CD4-positive, alpha-beta T cell treated with Interleukin-21 for 1 hour (primary cell): ENCODE measurements around the gene ALK.

Experiments
- DNase-seq: peaks from one replicate; pipeline ENCODE4 v3.0.0-alpha.2; 2020

ALK gene

DNA sequence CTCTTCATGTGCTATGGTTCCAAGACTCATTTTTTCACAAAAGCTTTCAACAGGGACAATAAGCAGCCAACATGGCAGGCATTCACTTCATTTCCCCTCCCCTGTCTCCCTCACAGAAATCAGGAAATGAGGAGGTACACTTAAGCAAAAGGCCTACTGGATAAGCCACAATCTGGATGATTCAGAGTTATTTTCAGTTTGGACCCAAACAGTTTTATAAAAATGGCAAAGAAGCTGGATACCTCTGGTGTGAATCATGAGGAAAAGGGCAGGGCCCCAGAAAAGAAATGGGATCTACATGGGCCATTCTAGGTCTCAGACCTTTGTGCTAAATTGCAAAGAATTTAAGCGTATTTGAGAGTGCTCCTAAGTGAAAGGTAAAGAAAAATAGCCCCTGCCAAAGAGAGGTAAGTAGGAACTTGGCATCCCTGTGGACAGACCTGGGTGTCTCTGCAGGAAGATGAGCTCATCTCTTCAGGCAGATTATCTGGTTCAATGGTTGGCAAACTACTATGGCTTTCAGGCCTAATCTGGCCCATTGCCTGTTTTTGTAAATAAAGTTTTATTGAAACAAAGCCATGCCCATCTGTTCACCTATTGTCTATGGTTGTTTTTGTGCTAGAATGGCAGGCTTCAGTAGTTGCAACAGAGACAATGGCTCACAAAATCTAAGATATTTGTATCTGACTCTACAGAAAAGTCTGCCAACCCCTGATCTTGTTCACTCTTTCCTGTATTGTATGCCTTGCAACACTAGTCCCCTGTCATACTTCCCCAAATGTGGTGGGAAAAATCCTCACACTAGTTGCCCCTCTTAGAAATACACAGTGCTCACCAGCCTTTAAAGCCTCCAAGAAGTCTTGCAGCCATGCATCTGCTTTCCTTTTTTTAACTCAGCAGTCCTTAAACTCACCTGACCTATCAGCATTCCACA is 315.0 kb downstream of the ALK start:
- no peak for DNase-seq

DNA sequence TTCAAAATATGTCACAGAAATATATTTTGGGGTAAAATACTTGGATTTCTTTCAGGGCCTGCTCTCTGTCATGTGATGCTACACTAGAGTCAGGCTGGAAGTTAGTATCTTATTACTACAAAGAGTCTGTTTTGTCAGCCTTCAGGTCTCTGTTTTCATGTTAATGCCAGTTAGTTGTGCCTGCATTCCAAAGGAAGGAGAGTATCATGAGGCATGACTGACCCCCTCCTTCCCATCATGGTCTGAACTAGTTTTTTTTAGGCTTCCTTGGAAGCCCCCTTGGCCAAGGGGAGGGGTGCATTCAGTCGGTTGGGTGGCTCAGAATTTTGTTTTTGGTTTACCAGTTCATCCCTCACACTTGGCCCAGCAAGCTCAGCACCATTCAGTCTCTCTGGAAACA is 318.0 kb downstream of the ALK start:
- DNase-seq = no peak

DNA sequence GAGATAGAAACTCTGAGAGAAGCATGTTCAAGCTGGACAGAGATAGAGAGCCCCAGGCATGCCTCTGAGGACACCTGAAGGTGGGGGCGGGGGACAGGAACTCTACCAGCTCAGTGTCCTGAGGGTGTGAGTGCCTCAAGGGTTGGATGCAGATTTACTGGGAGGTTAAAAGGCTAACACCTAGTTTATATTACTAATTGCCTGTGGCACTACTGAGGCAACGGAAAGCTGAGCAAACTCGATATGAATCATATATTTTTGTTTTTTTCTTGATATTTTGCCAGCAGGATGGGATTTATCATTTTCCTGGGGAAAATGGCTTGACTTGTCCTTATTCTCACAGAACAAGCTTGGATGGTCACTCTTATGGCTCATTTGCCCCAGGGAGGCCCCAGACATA is 319.5 kb downstream of the ALK start:
- DNase-seq = no peak

DNA sequence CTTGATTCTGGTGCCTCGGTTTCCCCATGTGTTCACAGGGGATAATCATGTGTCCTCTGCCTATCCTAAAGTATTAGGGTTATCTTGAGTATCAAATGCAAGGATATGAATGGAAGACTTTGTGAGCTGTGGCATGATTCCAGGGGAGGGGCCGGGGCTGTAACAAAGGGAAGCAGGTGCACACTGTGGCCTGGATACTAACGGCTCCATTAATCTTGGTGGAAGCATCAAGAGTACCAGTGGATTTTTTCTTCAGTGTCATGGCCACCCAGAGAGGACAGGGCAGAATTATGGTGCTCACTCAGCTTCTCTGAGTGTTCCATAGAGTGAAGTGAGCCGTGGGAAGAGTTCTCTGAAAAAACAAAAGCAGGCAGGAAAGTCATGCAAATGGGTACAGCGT is 320.1 kb downstream of the ALK start:
- no peak for DNase-seq

DNA sequence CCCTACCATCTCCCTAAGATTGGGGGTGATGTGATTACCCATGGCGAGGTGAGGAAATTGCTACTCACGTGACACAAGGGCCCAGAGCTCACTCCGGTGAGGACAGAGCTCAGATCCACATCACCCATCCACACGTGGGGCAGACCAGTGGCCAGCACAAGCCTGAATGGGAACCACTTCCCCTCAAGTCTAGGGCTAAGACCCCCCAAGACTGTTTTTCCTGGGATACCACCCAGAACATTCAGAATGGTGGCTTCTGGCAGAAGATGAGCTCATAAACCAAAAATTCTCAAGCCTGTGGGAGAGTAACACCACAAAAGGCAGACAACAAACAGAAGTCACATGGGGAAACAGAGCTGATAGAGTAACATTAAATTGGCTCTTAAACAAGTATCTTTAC is 321.4 kb downstream of the ALK start:
- no peak for DNase-seq

DNA sequence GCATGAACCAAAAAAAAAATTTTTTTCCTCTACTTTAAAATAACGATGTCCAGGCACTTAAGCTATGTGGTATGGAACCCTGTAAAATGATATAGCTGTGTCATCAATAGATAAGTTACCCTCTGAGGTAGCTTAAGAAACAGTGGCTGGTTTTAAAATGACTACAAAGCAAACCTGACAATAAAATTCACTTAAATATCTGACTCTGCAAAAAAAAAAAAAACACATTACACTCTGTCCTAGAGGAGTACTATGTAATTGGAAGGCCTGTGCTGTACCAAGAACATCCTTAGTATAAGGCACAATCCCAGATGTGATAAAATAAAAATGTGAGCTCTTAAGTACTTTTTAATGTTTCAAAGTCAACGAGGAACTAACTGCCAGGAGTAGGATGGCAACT is 322.4 kb downstream of the ALK start:
- no peak for DNase-seq

DNA sequence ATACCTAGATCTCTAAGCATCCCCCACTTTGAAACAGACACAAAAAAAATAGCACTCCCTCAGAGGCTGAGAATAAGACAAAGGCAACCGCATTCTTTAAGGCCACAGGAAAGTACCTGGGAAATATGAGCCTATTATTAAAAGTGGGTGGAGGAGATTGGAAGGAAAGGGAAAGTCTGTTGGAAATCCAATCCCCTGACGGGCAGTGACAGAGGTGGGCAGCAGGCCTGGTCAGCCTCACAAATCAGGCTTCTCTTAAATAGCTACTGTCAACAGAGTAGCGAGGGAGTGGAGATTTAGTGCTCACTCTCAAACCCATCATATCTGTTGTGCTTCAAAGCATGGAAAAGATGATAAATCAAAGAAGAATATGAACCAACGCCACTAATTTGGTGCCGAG is 324.4 kb downstream of the ALK start:
- DNase-seq = no peak

DNA sequence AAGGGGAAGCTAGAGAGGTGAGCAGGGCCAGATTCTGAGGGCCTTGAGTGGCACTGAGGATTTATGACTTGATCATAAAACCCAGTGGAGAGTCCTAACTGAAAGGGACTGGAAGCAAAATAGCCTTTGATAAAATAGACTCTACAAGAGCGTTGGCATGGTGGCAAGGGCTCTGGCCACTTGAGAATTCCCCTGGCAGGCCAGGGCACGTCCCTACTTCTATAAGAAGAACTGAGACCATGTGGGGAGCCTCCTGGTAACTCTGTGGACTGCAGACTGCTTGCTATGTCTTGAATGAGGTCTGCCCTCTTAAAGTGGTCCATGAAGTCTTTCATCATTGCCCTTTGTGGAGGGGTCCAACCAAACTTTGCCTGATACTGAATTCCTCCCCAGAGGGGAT is 324.8 kb downstream of the ALK start:
- no peak for DNase-seq

DNA sequence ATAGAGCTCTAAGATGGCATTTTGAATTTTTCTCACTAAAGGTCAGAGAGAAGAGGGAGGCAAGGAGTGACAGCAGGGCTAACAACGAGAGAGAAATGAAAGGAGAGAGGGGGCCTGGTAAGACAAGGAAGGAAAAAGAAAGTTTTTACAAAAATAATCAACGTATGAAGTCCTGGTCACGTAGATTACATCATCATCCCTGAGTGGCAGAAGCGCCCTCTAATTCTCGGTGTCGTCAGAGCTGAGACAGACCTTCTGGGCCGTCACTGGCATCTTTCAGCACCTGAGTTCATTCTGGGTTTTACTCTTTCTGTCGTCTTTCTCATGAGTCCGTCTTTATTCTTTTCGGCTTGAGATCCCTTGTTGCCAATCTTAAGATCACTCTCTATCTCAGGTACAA is 329.8 kb downstream of the ALK start:
- DNase-seq = no peak

DNA sequence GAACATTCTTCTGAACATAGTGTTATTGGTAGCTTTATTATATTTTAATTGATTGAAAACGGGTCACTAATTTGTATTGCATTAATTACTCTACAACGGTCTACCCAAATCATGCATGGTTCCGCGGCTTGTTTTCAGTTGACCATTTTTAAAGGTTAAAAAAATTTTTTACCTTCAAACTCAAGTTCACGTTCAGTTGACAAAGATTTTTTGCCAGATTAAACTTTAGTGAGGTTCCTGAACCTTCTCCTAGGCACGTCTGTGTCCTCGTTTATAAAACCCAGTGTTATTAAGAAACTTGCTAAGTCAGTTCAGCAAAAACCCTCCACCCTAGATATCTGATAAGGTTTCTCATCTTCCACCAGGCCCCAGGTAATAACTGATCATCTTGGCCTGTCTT is 331.2 kb downstream of the ALK start:
- no peak for DNase-seq

DNA sequence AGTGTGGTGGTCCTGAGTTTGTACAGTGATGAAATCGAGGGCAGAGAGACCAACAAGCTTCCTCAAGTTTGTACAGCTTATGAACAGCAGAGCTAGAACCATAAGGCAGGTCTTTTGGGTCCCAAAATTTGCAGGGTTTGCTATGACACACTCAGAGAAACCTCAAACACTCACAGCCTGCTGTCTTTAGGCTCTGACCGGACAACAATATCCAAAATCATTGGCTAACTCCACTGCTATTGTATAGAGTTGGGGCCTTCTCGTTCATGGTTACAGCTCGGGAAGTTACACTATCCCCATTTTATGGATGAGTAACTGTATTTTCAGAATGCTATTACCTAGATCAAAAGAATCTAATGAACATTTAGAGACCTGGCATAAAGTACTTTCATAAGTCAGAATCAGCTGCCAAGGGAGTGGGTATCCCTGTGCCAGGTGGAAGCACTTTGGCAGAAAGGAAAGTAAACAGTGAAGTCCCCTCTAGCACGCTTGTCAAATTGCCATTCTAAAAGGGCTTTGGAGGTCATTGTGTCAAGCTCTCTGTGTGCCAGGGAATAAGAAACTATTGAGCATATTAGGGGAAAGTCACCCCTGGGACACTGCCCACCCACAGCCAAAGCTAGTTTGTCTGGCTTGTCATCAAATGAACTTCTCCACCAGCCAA is 331.8 kb downstream of the ALK start:
- no peak for DNase-seq

DNA sequence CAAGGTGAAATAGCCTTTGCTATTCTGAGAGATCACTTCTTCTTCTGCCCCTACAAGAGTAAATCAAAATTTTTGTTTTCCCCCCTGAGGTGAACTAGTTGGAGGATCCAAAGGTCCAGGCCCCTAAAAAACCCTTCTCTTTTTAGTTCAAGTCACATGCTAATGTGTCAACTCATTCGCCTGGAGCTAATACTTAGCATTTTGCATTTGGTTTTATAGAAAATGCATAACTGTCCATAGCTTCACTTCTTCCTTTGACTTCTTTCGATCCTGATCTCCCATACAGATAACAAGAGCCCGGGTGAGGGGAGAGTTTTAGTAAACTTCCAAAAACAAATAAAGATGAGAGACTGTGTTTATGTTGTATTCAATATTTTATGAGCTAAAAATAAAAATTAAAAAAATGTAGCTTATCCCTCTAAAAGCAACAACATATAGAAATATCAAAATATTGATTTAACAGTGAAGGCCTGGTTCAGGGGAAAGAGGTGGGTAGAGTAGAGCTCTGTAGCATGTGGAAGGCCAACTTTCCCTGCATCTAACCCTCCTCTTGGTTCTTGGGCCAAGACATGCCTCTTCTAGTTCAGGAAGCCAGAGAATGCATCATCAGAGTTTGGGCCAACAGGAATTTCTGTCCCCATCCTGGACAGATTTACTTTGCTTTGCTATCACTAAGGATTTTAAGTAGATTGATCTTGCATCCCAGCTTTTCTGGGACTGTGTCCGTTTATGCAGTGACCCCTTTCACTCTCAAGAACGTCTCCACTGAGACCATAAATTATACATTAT is 333.8 kb downstream of the ALK start:
- no peak for DNase-seq

DNA sequence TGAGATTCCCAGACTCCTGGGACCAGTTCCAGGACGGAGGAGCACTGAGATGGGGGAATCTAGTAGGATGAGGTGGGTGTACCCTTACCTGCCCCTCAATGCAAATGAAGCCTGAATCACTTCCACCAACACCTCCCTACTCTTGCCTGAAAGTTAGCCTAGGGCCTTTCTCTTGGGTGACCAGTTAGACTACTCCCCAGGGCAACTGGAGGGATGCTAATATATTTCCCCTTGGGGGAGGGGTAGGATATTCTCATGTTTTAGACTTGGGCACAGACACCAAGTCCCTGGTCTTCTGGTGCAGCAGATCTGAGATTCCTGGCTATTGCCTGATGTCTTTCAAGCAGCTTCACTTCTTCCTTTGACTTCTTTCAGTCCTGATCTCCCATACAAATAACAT is 334.5 kb downstream of the ALK start:
- DNase-seq = no peak

DNA sequence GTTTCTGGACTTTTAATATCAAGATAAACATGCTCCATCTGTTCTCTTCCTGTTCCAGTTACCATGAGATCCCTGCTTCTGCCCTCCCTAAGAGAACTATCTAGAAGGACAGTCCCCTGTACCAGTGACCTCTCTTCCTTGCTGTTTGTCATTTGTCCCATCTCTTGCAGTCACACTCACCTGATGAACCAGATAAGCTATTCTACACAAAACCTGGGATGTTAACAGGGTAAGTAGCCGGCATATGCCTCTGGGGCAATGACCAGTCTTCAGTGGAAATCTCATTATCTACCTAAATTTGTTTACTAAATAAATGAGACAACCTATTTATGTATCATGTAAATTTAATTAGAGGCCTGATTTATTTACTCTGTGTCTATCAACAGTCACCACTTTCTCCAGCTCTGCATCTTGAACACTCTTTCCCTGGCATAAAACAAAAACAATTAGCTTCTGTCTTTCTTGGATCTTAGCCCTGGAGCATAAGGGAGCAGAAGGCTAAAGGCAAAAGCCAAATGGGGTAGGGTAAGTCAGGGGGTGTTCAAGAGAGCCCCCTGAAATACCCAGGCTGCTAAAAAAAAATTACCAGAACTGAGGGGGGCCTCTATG is 337.7 kb downstream of the ALK start:
- DNase-seq = no peak

DNA sequence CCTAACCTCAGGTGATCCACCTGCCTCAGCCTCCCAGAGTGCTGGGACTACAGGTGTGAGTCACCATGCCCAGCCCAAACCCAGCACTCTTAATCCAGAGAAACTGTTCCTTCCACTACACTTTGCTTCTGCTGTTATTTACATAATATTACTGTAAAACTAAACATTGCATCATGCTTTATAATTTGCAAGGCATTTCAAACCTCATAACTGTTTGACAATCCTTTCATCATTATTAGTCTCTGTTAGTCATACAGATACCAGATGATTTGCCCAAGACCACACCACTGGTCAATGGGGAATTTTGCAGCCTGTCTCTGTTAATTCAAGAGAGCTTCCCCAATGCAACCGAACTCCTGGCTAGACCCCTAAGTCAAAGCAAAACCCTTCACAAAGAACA is 338.3 kb downstream of the ALK start:
- no peak for DNase-seq

DNA sequence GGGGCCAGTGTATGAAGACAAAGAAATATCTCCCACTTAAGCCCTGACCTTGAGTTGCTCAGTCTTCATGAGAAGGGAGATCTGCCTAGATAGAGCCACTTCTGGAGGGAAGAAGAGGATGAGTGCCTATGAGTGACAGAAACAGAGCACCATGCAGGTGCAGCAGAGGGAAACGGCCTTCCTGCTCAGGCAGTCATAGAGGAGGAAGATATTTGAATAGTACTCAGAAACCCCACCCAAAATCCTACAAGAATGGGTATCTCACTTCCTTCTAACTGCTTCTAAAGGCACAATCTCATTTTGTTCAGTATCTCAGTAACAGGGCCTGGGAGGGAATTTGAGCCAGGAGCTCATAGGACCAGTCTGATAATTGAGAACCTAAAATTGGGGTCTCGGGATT is 339.3 kb downstream of the ALK start:
- DNase-seq = no peak

DNA sequence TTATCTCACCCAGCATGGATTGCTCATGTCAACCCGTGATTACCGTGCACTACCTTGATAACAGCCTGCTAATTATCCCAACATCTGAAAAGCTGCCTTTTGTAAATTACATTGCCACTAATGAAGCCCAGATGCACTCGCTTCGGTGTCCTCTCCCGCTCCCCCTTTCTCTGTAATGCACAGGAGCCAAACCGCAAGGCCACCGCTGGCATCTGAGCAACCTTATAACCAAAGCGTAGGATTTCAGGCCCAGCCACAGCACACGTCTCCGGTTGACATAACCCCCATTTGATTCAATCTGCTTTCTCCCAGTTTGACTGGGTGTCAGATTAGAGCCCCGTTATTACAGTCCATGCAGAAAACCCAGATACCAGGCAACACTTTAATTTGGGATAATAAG is 341.2 kb downstream of the ALK start:
- no peak for DNase-seq

DNA sequence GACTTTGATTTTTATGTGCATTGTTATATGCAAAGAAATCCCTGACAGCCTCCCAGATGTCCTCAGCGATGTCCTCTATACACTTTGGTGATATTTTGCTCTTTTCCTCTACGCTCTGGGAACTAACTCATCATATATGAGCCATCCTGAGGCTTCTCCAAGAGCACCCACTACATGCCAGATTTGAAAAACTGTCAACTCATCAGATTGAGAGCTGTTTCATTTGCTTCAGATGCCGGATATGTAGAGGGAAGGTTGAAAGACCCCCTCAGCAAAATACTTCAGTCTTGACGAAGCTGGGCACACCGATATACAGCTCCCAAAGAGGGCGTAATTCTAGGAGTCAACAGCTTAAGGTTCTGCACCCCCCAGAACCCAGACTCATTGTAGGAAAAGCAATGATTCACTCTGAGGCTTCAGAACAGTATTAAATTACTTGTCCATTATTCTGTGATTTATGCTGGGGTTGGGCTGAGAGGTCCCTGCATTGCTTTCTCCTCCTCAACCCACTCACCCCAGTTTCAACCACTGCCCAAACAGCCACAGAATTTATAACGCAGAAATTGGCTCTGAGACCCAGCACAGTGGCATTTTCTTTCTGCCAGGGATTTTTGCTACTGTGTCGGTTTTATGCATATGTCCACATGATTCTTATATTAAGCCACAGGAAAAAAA is 341.8 kb downstream of the ALK start:
- no peak for DNase-seq

DNA sequence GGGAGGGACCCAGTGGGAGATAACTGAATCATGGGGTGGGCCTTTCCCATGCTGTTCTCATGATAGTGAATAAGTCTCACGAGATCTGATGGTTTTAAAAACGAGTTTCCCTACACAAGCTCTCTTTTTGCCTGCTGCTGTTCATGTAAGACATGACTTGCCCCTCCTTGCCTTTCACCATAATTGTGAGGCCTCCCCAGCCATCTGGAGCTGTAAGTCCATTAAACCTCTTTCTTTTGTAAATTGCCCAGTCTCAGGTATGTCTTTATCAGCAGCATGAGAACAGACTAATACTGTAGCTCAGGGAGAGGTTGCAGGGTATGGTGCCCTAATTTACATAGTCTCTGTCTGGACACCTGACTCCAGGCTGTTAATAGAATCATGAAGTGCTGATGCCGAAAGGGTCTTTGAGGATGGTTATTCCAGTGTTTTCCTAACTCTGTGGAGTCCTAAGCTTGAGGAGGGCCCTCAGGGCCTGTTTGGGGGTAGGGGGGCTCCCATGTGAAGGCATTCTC is 343.2 kb downstream of the ALK start:
- DNase-seq = no peak

DNA sequence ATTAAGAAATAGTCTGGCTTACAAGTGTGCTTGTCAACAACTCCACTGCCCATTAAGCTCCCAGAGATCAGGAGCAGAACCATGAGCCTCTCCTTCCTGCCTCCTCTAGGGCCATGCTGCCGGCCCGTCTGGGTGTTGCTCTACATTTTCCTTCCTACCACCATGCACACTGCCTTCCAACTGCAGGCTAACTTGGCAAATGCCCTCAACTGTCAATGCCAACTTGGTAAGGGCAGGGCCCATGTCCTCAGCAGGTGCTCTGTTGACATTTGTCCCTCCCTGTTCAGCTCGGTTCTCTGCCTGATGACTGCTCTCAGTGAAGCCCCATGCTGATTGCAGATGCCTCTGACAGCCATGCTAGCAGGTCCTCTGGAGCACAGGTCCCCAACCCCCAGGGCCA is 345.2 kb downstream of the ALK start:
- no peak for DNase-seq

DNA sequence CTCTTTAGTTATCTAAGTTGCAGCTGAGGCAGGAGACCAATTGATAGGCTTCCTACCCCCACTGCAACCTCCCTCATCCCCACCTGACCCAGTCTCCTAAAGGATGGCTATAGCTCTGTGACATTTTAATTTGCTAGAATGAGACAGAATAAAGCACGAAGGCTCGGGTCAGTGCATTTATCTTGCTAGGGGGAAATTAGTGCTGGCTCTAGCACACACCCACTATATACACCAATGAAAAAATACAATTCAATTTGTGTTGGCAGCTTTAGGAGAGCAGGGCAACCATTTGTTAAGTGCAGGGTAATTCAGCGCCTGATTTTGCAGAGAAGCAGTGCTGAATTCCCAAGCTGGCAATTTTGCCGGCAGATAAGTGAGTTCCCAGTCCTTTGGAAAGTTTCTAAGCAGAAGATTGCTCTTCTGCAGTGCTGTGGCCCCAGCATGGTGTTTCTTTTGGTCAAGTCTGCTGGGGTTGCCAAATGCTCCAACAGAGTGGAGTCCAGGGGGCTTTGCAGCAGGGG is 346.0 kb downstream of the ALK start:
- no peak for DNase-seq

DNA sequence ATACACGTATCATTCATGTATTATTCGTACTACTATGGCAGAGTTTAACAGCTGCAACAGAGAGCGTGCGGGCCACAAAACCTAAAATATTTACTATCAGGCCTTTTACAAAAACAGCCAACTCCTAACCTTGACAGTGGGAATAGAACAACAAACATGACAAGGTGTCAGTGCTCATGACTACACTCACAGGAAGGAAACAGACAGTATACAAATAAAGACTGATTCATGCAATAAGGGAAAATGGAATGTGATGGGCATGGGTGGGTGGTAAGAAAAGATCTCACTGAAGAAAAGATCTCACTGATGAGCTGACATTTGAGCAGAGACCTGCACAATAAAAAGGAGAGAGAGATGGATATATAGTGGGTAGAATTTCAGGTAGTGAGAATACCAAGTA is 347.8 kb downstream of the ALK start:
- no peak for DNase-seq
